HepG2 (cell line): ENCODE measurements around the gene KDM2B. TPM values are rescaled to one million over a fixed set of nuclear protein-coding genes. Genes with fewer than 3 reads are reported as not detected.

ENCODE experiments used
- ATAC-seq: fragments of 200-7000 bp; cut with Tn5 transposase; 3 replicates; pipeline ENCODE4 v1.9.1; 2020; ENCODE audit warnings: mild to moderate bottlenecking, moderate library complexity
- BruUV-seq: library from RNA; stranded (reverse); fragments of 400-500 nt; replicated peaks from 2 replicates; lab custom pipeline; 2021; lab: Mats Ljungman, UMichigan
- CTCF ChIA-PET: fragments of 300-600 bp; formaldehyde crosslinking; extraction: SDS; loops from one replicate; lab custom pipeline; 2021; ENCODE audit warnings: low total read pairs, inconsistent platforms, low intra/inter-chr PET ratio; lab: Yijun Ruan, JAX
- POLR2A ChIA-PET: fragments of 350-600 bp; sonication (Branson Sonifier 250); formaldehyde crosslinking; loops from one replicate; lab custom pipeline; 2020; ENCODE audit warnings: antibody characterized with exemption, inconsistent platforms; lab: Yijun Ruan, JAX
- DNase-seq: peaks from one replicate; pipeline ENCODE4 v3.0.0-alpha.2; 2015; ENCODE audit warnings: low spot score
- FAIRE-seq: peaks from 3 replicates; lab custom pipeline; 2011; peaks lifted over from hg19 to GRCh38; lab: Jason Lieb, UNC
- H2AFZ ChIP-seq: one replicate; pipeline ENCODE4 v1.6.1; 2011; ENCODE audit warnings: low read length, inconsistent platforms
- H3K27ac ChIP-seq: fragments of 300-600 bp; 3 replicates; pipeline ENCODE4 v1.8.0; 2011; ENCODE audit warnings: mixed run types, mild to moderate bottlenecking, mixed read lengths, low read length, inconsistent platforms; ENCODE audit not compliant: insufficient read depth; ENCODE audit errors: extremely low read length
- H3K27me3 ChIP-seq, 2 experiments: fragments of 200-600 bp in 1 of 2; 2 replicates in 1 of 2; 3 replicates in 1 of 2; pipeline versions ENCODE4 v1.6.0 to v1.8.0; 2011; ENCODE audit warnings: low read length in 2 of 2, mild to moderate bottlenecking in 2 of 2, moderate library complexity in 2 of 2, inconsistent platforms in 1 of 2; ENCODE audit not compliant: insufficient read depth in 2 of 2, control insufficient read depth in 1 of 2
- H3K36me3 ChIP-seq, 2 experiments: fragments of 200-600 bp in 1 of 2; replicated peaks in 1 of 2; 2 replicates in 1 of 2; 3 replicates in 1 of 2; pipeline versions ENCODE4 v1.5.1 to v1.8.0; 2011; ENCODE audit warnings: low read length in 2 of 2, inconsistent platforms in 1 of 2; ENCODE audit not compliant: insufficient read depth in 2 of 2, control insufficient read depth in 1 of 2
- H3K4me1 ChIP-seq: 2 replicates; pipeline ENCODE4 v1.5.1; 2012; ENCODE audit warnings: low read length, inconsistent platforms; ENCODE audit not compliant: insufficient read depth
- H3K4me2 ChIP-seq: 2 replicates; pipeline ENCODE4 v1.6.0; 2011; ENCODE audit warnings: low read depth, low read length, inconsistent platforms
- H3K4me3 ChIP-seq, 3 experiments: fragments of 200-600 bp in 1 of 3; sonication (generic), shearing (Covaris generic) in 1 of 3; replicated peaks in 1 of 3; 2 replicates each; pipeline ENCODE4 v1.5.1; 2011 to 2016; ENCODE audit warnings: low read length in 3 of 3, inconsistent platforms in 2 of 3, low read depth in 2 of 3, mild to moderate bottlenecking in 2 of 3, control low read depth in 1 of 3, mixed read lengths in 1 of 3; ENCODE audit not compliant: insufficient read depth in 1 of 3
- H3K79me2 ChIP-seq: one replicate; pipeline ENCODE4 v1.6.1; 2011; ENCODE audit warnings: low read length, inconsistent platforms; ENCODE audit not compliant: insufficient read depth
- H3K9ac ChIP-seq: 2 replicates; pipeline ENCODE4 v1.6.0; 2011; ENCODE audit warnings: mild to moderate bottlenecking, low read depth, low read length, inconsistent platforms; ENCODE audit not compliant: insufficient read depth
- H3K9me3 ChIP-seq: 2 replicates; pipeline ENCODE4 v1.5.1; 2012; ENCODE audit warnings: mild to moderate bottlenecking, low read length
- H4K20me1 ChIP-seq: 2 replicates; pipeline ENCODE4 v1.6.0; 2011; ENCODE audit warnings: inconsistent platforms, mild to moderate bottlenecking, low read length, moderate library complexity; ENCODE audit not compliant: insufficient read depth
- DDIT3 ChIP-seq: sonication (generic); formaldehyde crosslinking; IDR thresholded peaks from 2 replicates; pipeline ENCODE4 v1.4.0; 2020; ENCODE audit warnings: mild to moderate bottlenecking, missing genetic modification reagents
- GABPB1 ChIP-seq: IDR thresholded peaks from 2 replicates; pipeline ENCODE4 v1.6.1; 2016; ENCODE audit warnings: mild to moderate bottlenecking, missing genetic modification reagents, moderate library complexity, missing compliant biosample characterization
- KLF9 ChIP-seq: IDR thresholded peaks from 2 replicates; pipeline ENCODE4 v1.6.1; 2016; ENCODE audit warnings: low read depth
- KMT2A ChIP-seq: sonication (generic); formaldehyde crosslinking; IDR thresholded peaks from 2 replicates; pipeline ENCODE4 v1.4.0; 2020; ENCODE audit warnings: missing genetic modification reagents
- MLXIP ChIP-seq: sonication (generic); formaldehyde crosslinking; IDR thresholded peaks from 2 replicates; pipeline ENCODE4 v1.9.0; 2021; ENCODE audit warnings: missing genetic modification reagents, borderline replicate concordance
- MNT ChIP-seq: fragments of 450-650 bp; IDR thresholded peaks from 2 replicates; pipeline ENCODE4 v1.6.1; 2016
- MYC ChIP-seq: sonication (generic); formaldehyde crosslinking; IDR thresholded peaks from 2 replicates; pipeline ENCODE4 v1.9.0; 2021; ENCODE audit warnings: missing genetic modification reagents, borderline replicate concordance
- PHF21A ChIP-seq: sonication (generic); formaldehyde crosslinking; IDR thresholded peaks from 2 replicates; pipeline ENCODE4 v1.5.0; 2020; ENCODE audit warnings: mild to moderate bottlenecking, missing genetic modification reagents
- PRPF4 ChIP-seq: fragments of 200-400 bp; formaldehyde crosslinking; IDR thresholded peaks from 2 replicates; pipeline ENCODE4 v1.6.1; 2016; ENCODE audit warnings: low read length, low read depth; ENCODE audit not compliant: poor library complexity, severe bottlenecking
- RNF2 ChIP-seq: fragments of 450-650 bp; conservative IDR thresholded peaks from 2 replicates; pipeline ENCODE4 v1.6.1; 2016; ENCODE audit warnings: low read depth
- TCF7 ChIP-seq: sonication (generic); IDR thresholded peaks from 2 replicates; pipeline ENCODE4 v1.6.1; 2016; ENCODE audit warnings: antibody characterized with exemption, low read depth
- ZFYVE20 ChIP-seq: sonication (generic); formaldehyde crosslinking; IDR thresholded peaks from 2 replicates; pipeline ENCODE4 v1.8.0; 2023; ENCODE audit warnings: low read depth, mild to moderate bottlenecking, moderate library complexity, missing genetic modification reagents, borderline replicate concordance
- ZNF546 ChIP-seq: sonication (generic); formaldehyde crosslinking; conservative IDR thresholded peaks from 2 replicates; pipeline ENCODE4 v1.8.1; 2023; ENCODE audit warnings: mild to moderate bottlenecking, missing genetic modification reagents
- ZNF672 ChIP-seq: sonication (generic); formaldehyde crosslinking; IDR thresholded peaks from 2 replicates; pipeline ENCODE4 v1.8.1; 2022; ENCODE audit warnings: missing genetic modification reagents
- ZNF746 ChIP-seq: sonication (generic); formaldehyde crosslinking; IDR thresholded peaks from 2 replicates; pipeline ENCODE4 v1.8.0; 2022; ENCODE audit warnings: mild to moderate bottlenecking, missing genetic modification reagents
- WGBS: methylation state at CpG from one replicate; pipeline ENCODE4 v1.1.6; 2017; ENCODE audit warnings: low lambda C conversion rate; 5-methylcytosine and 5-hydroxymethylcytosine counted together
- in situ Hi-C: cut with HindIII; loops from 2 replicates; pipeline ENCODE4 v1.10.0; 2017; ENCODE audit warnings: low pct_unique_long_range_greater_than_20kb; ENCODE audit not compliant: extremely low pct_ligation_motif_present
- intact Hi-C: fragments of 100-400 bp; cut with micrococcal nuclease; formaldehyde crosslinking; loops from one replicate; pipeline ENCODE4 v1.10.0; 2022; ENCODE audit not compliant: unreplicated experiment
- polyA plus RNA-seq, 8 experiments: library from polyadenylated mRNA; depleted of rRNA in 3 of 8; stranded (reverse) in 7 of 8; unstranded in 1 of 8; fragments of >200 nt; fragmentation: Illumina TruSeq in 4 of 8; extraction: Trizol in 4 of 8; gene quantifications; 2 replicates each; pipeline versions ENCODE4 v1.2.1 to v1.2.3, GENCODE V29; 2011 to 2016; ENCODE audit warnings: low read depth in 4 of 8, missing spikeins in 1 of 8, mixed read lengths in 1 of 8; ENCODE audit not compliant: insufficient read depth in 1 of 8
- total RNA-seq, 5 experiments: library from RNA; depleted of rRNA; stranded (reverse); fragments of >200 nt; fragmentation: Illumina TruSeq; extraction: Trizol; gene quantifications; 2 replicates each; pipeline ENCODE4 v1.2.3, GENCODE V29; 2016; ENCODE audit warnings: low read depth in 1 of 5
- TF ChIP-seq, protein P1 (sequence below): sonication (generic); formaldehyde crosslinking; IDR thresholded peaks from 2 replicates; pipeline ENCODE4 v1.4.0; 2020; ENCODE audit warnings: missing genetic modification reagents
- TF ChIP-seq, protein P2 (sequence below): sonication (generic); formaldehyde crosslinking; IDR thresholded peaks from 2 replicates; pipeline ENCODE4 v1.5.0; 2020; ENCODE audit warnings: missing genetic modification reagents, mild to moderate bottlenecking, borderline replicate concordance

The KDM2B gene
- total and polyA plus RNA-seq, 2 of the 13 experiments (the other 11 are each of a cell fraction or from before 2014, with no cell fraction given): 17.5 to 26.1 TPM

- Histone ChIP-seq H4K20me1 (no peaks in the 10 kb centered on the region), H3K4me1 (peaks cover 12% of the 10 kb centered on the region)
- TF ChIP-seq MYC (CRISPR knock-in tag) (no peak), ZNF672 (CRISPR knock-in tag) (no peak), DDIT3 (CRISPR knock-in tag) (no peak), PRPF4 (no peak), RNF2 (no peak), PHF21A (CRISPR knock-in tag) (no peak), ZNF746 (no peak), MNT (no peak), GABPB1 (CRISPR knock-in tag) (no peak), KLF9 (CRISPR knock-in tag) (no peak), MLXIP (CRISPR knock-in tag) (no peak), ZNF546 (no peak), ZFYVE20 (CRISPR knock-in tag) (no peak), KMT2A (CRISPR knock-in tag) (no peak), TCF7 (no peak)
- TF ChIP-seq, protein P1, sequence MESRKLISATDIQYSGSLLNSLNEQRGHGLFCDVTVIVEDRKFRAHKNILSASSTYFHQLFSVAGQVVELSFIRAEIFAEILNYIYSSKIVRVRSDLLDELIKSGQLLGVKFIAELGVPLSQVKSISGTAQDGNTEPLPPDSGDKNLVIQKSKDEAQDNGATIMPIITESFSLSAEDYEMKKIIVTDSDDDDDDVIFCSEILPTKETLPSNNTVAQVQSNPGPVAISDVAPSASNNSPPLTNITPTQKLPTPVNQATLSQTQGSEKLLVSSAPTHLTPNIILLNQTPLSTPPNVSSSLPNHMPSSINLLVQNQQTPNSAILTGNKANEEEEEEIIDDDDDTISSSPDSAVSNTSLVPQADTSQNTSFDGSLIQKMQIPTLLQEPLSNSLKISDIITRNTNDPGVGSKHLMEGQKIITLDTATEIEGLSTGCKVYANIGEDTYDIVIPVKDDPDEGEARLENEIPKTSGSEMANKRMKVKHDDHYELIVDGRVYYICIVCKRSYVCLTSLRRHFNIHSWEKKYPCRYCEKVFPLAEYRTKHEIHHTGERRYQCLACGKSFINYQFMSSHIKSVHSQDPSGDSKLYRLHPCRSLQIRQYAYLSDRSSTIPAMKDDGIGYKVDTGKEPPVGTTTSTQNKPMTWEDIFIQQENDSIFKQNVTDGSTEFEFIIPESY: no peak
- TF ChIP-seq, protein P2, sequence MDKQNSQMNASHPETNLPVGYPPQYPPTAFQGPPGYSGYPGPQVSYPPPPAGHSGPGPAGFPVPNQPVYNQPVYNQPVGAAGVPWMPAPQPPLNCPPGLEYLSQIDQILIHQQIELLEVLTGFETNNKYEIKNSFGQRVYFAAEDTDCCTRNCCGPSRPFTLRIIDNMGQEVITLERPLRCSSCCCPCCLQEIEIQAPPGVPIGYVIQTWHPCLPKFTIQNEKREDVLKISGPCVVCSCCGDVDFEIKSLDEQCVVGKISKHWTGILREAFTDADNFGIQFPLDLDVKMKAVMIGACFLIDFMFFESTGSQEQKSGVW (CRISPR knock-in tag): no peak
- TF ChIP-seq, all 625 proteins: peak for 0
- no TSS peak for BruUV-seq
- POLR2A ChIA-PET: no interaction called here
- 97% methylated on average over 9 of the region's 16 CpGs for WGBS
- intact Hi-C loops: no loop called here
- no peak overlapping the region for H3K9ac ChIP-seq
- ATAC-seq: no peak
- peaks cover 11 to 33% of the 10 kb centered on the region in 2 experiments for H3K36me3 ChIP-seq
- H3K4me2 ChIP-seq: no peak overlapping the region
- H3K79me2 ChIP-seq: no peaks in the 10 kb centered on the region
- no peak overlapping the region for H3K4me3 ChIP-seq
- in situ Hi-C loops: no loop called here
- no peak overlapping the region for H3K27ac ChIP-seq
- H3K9me3 ChIP-seq: no peaks in the 10 kb centered on the region
- H3K27me3 ChIP-seq: no peaks in the 10 kb centered on the region
- DNase-seq: no peak
- CTCF ChIA-PET: no interaction called here
- no peak overlapping the region for H2AFZ ChIP-seq
- FAIRE-seq: no peak
Measured at GRCh38 chr12:121509339-121509738, 71.5 kb downstream of the KDM2B start.
